WTC11 (cell line): ENCODE data around the gene GRIN2A. TPM values are rescaled to one million over a fixed set of nuclear protein-coding genes. Genes with fewer than 3 reads are reported as not detected.

Source experiments
- ATAC-seq: fragments of 200-7000 bp; cut with Tn5 transposase; 2 replicates; pipeline ENCODE4 v1.10.0; 2021; ENCODE audit warnings: mild to moderate bottlenecking, moderate library complexity
- CTCF ChIA-PET: fragments of 300-600 bp; sonication (Branson Sonifier 250); formaldehyde crosslinking; loops from one replicate; lab custom pipeline; 2021; ENCODE audit warnings: antibody characterized with exemption; lab: Charles Lee
- POLR2A ChIA-PET: fragments of 350-600 bp; sonication (Branson Sonifier 250); formaldehyde crosslinking; loops from one replicate; lab custom pipeline; 2021; ENCODE audit warnings: antibody characterized with exemption; lab: Charles Lee
- DNase-seq: peaks from one replicate; pipeline ENCODE4 v3.0.0; 2021; ENCODE audit warnings: low spot score
- H3K27ac Mint-ChIP-seq: 2 replicates; pipeline ENCODE4 v1.8.0; 2021; ENCODE audit warnings: mixed read lengths
- H3K27me3 Mint-ChIP-seq: 2 replicates; pipeline ENCODE4 v1.8.0; 2021; ENCODE audit warnings: low read depth, mild to moderate bottlenecking, moderate library complexity, mixed read lengths
- H3K36me3 Mint-ChIP-seq: 2 replicates; pipeline ENCODE4 v1.8.0; 2021; ENCODE audit warnings: mixed read lengths
- H3K4me1 Mint-ChIP-seq: 2 replicates; pipeline ENCODE4 v1.8.0; 2022; ENCODE audit warnings: mixed read lengths
- H3K4me3 Mint-ChIP-seq: 2 replicates; pipeline ENCODE4 v1.8.0; 2021; ENCODE audit warnings: mild to moderate bottlenecking, moderate library complexity, mixed read lengths
- H3K9me3 Mint-ChIP-seq: 2 replicates; pipeline ENCODE4 v1.8.0; 2021; ENCODE audit warnings: mixed read lengths
- ATF1 ChIP-seq: sonication (generic); formaldehyde crosslinking; IDR thresholded peaks from 2 replicates; pipeline ENCODE4 v1.8.1; 2023; ENCODE audit warnings: mild to moderate bottlenecking, moderate library complexity, missing genetic modification reagents
- CDX4 ChIP-seq: fragments of 250-450 bp; sonication (Bioruptor Pico); IDR thresholded peaks from 2 replicates; pipeline ENCODE4 v1.9.0; 2021; ENCODE audit warnings: moderate library complexity, mild to moderate bottlenecking, inconsistent platforms, borderline replicate concordance
- CREB1 ChIP-seq: sonication (generic); formaldehyde crosslinking; IDR thresholded peaks from 2 replicates; pipeline ENCODE4 v1.8.0; 2023; ENCODE audit warnings: mild to moderate bottlenecking, missing genetic modification reagents
- CTCF ChIP-seq: fragments of 200-600 bp; IDR thresholded peaks from 2 replicates; pipeline ENCODE4 v1.8.0; 2022; ENCODE audit warnings: antibody characterized with exemption
- ELF4 ChIP-seq: sonication (generic); formaldehyde crosslinking; IDR thresholded peaks from 2 replicates; pipeline ENCODE4 v1.8.1; 2022; ENCODE audit warnings: low read depth, mild to moderate bottlenecking, moderate library complexity, missing genetic modification reagents
- HMGA2 ChIP-seq: fragments of 250-450 bp; sonication (Bioruptor Pico); IDR thresholded peaks from 2 replicates; pipeline ENCODE4 v1.4.0; 2021; ENCODE audit warnings: mild to moderate bottlenecking, moderate library complexity
- TCF7 ChIP-seq: sonication (generic); formaldehyde crosslinking; IDR thresholded peaks from 2 replicates; pipeline ENCODE4 v1.8.0; 2022; ENCODE audit warnings: mild to moderate bottlenecking, low read depth, missing genetic modification reagents, moderate library complexity
- USF2 ChIP-seq: sonication (generic); formaldehyde crosslinking; IDR thresholded peaks from 2 replicates; pipeline ENCODE4 v1.8.1; 2023; ENCODE audit warnings: mild to moderate bottlenecking, missing genetic modification reagents, moderate library complexity
- ZBTB43 ChIP-seq: sonication (generic); formaldehyde crosslinking; IDR thresholded peaks from 2 replicates; pipeline ENCODE4 v1.8.1; 2023; ENCODE audit warnings: mild to moderate bottlenecking, missing genetic modification reagents
- ZNF121 ChIP-seq: sonication (generic); formaldehyde crosslinking; IDR thresholded peaks from 2 replicates; pipeline ENCODE4 v1.8.0; 2023; ENCODE audit warnings: missing genetic modification reagents
- ZNF281 ChIP-seq: sonication (generic); formaldehyde crosslinking; IDR thresholded peaks from 2 replicates; pipeline ENCODE4 v1.8.0; 2023; ENCODE audit warnings: mild to moderate bottlenecking, missing genetic modification reagents
- ZNF425 ChIP-seq: fragments of 250-450 bp; sonication (Bioruptor Pico); conservative IDR thresholded peaks from 2 replicates; pipeline ENCODE4 v1.9.0; 2021; ENCODE audit warnings: mild to moderate bottlenecking
- ZNF671 ChIP-seq: fragments of 250-450 bp; sonication (Bioruptor Pico); IDR thresholded peaks from 2 replicates; pipeline ENCODE4 v1.8.0; 2021; ENCODE audit warnings: mild to moderate bottlenecking
- total RNA-seq: library from RNA; stranded (reverse); gene quantifications from 3 replicates; pipeline ENCODE4 v1.2.3, GENCODE V29; 2021
- TF ChIP-seq, protein P1 (sequence below): sonication (generic); formaldehyde crosslinking; IDR thresholded peaks from 2 replicates; pipeline ENCODE4 v1.8.1; 2022; ENCODE audit warnings: mild to moderate bottlenecking, missing genetic modification reagents, moderate library complexity, borderline replicate concordance

Gene GRIN2A
- total RNA-seq, 1 experiment from 2014 or later = 3.5 TPM

- POLR2A ChIA-PET = no interaction called here
- Mint-ChIP-seq H3K36me3 (no peaks in the 10 kb centered on the region), H3K4me3 (no peak overlapping the region), H3K4me1 (peaks cover 6% of the 10 kb centered on the region), H3K27me3 (no peaks in the 10 kb centered on the region), H3K9me3 (peaks cover 8% of the 10 kb centered on the region), H3K27ac (no peak overlapping the region)
- ATAC-seq = no peak
- CTCF ChIA-PET = interaction anchor here (0.6 to 1.3 kb wide), 2 partner anchors 15 to 79 kb away, joined by 3 read pairs; no protein-coding TSS in a partner anchor
- TF ChIP-seq ATF1 (CRISPR knock-in tag) (no peak), ZNF425 (CRISPR knock-in tag) (no peak)
- DNase-seq = no peak
These were observed 16.6 kb downstream of the GRIN2A start for GRCh38 chr16:10165643-10166042.

DNA sequence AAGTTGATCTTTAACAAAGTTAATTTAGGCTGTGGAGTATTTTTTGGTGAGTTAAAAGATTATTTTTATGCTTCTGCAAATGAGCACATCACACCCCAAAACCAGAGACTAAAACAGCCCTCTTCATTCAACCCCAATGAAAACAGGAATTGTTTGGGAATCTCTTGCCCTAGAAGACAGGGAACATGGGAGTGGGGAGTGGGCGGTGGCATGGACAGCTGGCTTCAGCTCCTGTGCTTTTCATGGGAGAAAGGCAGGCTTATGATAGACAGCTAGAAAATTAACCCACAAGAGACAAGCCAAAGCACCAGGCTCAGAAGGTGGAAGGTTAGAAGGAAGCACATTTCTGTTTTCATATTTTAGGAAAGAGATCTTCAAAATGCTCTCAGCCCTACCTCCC is 19.2 kb downstream of the GRIN2A start:
- H3K4me1 Mint-ChIP-seq = peaks cover 14% of the 10 kb centered on the region
- CTCF ChIA-PET = no interaction called here
- no peak for TF ChIP-seq ZNF671
- TF ChIP-seq, all 79 proteins: peak for 0
- Mint-ChIP-seq H3K4me3 (no peak overlapping the region), H3K36me3 (no peaks in the 10 kb centered on the region), H3K9me3 (peaks cover 4% of the 10 kb centered on the region), H3K27me3 (no peaks in the 10 kb centered on the region), H3K27ac (no peak overlapping the region)
- POLR2A ChIA-PET = no interaction called here
- ATAC-seq (no peak), DNase-seq (no peak)

DNA sequence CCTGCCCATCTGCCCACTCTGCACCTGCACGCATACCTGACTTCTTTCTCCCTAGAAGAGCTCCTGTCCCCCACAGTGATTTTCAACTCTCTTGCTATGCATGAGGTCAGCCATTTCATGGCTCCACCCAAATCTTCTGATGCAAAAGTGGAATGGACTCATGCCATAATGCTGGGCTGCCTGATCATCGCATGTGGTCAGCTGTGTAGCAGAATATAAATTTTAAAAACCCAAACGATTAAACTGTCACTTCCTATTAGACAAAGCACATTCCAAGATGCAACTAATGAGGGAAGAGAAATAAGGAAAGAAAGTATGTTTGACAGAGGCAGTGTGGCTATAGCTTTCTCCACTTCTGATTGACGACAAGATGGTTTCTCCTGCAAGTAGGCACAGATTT is 26.1 kb downstream of the GRIN2A start:
- Mint-ChIP-seq H3K27ac (no peak overlapping the region), H3K4me3 (no peak overlapping the region), H3K9me3 (no peaks in the 10 kb centered on the region), H3K27me3 (no peaks in the 10 kb centered on the region), H3K36me3 (no peaks in the 10 kb centered on the region), H3K4me1 (peaks cover 12% of the 10 kb centered on the region)
- ATAC-seq (no peak), DNase-seq (no peak)
- ChIA-PET CTCF (no interaction called here), POLR2A (no interaction called here)
- TF ChIP-seq ZNF281 = no peak

GRCh38 chr16:10154389-10154788 is 27.8 kb downstream of the GRIN2A start:
- no peaks in the 10 kb centered on the region; the same call in 1 of the 2 replicates for H3K4me1 Mint-ChIP-seq
- H3K4me3 Mint-ChIP-seq = no peak overlapping the region
- ChIA-PET CTCF (no interaction called here), POLR2A (no interaction called here)
- no peaks in the 10 kb centered on the region for H3K9me3 Mint-ChIP-seq
- H3K36me3 Mint-ChIP-seq = no peaks in the 10 kb centered on the region
- no peak for DNase-seq
- ATAC-seq = no peak
- no peak overlapping the region for H3K27ac Mint-ChIP-seq
- H3K27me3 Mint-ChIP-seq = no peaks in the 10 kb centered on the region
- TF ChIP-seq ZBTB43 (CRISPR knock-in tag) (no peak), HMGA2 (no peak), CREB1 (CRISPR knock-in tag) (no peak), ZNF121 (CRISPR knock-in tag) (no peak), USF2 (CRISPR knock-in tag) (no peak), CTCF (no peak), TCF7 (CRISPR knock-in tag) (no peak), ELF4 (CRISPR knock-in tag) (no peak), CDX4 (CRISPR knock-in tag) (no peak), ZNF425 (CRISPR knock-in tag) (no peak)
- TF ChIP-seq, protein P1, sequence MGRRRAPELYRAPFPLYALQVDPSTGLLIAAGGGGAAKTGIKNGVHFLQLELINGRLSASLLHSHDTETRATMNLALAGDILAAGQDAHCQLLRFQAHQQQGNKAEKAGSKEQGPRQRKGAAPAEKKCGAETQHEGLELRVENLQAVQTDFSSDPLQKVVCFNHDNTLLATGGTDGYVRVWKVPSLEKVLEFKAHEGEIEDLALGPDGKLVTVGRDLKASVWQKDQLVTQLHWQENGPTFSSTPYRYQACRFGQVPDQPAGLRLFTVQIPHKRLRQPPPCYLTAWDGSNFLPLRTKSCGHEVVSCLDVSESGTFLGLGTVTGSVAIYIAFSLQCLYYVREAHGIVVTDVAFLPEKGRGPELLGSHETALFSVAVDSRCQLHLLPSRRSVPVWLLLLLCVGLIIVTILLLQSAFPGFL = no peak
